ENCODE measurements around the gene SLC5A10. TPM values are rescaled to one million over a fixed set of nuclear protein-coding genes. Genes with fewer than 3 reads are reported as not detected.
"Not testable (repeated sequence)": the region's sequence is repeated elsewhere in the genome, so short reads cannot be mapped to it uniquely, and the experiment has no call there.

SLC5A10 gene
- total RNA-seq, 1 experiment from 2014 or later, result not detected

DNA sequence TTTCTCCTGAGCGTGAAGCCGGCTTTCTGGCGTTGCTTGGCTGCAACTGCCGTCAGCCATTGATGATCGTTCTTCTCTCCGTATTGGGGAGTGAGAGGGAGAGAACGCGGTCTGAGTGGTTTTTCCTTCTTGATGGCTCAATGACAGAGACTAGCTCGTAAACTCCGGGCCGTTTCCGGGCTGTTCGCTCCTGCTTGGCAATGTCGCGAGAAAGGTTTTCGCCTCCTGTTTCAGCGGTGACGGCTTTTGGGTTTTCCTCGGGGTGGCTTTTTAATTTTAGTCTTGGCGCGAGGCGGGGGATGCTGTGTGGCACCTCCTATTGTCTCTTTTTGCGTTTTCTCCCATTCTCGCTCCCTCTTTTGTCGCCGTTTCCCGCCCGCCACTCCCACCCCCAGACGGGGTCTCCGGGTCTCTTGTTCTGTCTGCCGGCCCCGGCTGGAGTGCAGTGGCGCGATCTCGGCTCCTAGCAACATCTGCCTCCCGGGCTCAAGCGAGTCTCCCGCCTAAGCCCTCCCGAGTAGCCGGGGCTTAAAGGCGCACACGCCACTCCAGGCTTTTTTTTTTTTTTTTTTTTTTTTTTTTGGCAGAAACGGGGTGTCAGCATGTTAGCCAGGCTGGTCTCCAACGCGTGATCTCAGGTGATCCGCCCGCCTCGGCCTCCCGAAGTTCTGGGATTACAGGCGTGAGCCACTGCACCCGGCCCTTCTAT, 110.2 kb downstream of the SLC5A10 start:
- peak in 1 of 2 experiments; percentile 98 for DNase-seq
- H3K36me3 ChIP-seq; H3K4me3 ChIP-seq; H3K27me3 ChIP-seq; H3K9me3 ChIP-seq (replicated peaks); H3K4me1 ChIP-seq; H3K27ac ChIP-seq: not testable (repeated sequence)

DNA sequence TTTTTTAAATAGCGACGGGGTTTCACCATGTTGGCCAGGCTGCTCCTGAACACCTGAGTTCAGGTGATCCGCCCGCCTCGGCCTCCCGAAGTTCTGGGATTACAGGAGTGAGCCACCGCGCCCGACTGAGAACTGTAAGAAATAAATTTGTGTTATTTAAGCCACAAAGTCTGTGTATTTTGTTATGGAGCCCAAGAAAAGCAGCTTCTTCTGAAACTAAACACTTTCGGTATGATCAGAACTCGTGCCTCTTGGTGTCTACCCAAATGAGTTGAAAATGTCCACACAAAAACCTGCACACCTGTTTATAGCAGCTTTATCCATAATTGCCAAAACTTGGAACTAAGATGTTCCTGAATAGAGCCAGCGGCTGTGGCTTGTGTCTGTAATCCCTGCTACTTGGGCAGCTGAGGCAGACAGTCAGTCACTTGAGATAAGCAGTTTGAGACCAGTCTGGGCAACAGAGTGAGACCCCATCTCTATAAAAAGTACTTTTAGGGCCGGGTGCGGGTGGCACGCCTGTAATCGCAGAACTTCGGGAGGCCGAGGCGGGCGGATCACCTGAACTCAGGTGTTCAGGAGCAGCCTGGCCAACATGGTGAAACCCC, 110.9 kb downstream of the SLC5A10 start:
- H3K9me3 ChIP-seq (replicated peaks); H3K27me3 ChIP-seq; H3K4me3 ChIP-seq; H3K27ac ChIP-seq; H3K4me1 ChIP-seq; DNase-seq; H3K36me3 ChIP-seq: not testable (repeated sequence)

DNA sequence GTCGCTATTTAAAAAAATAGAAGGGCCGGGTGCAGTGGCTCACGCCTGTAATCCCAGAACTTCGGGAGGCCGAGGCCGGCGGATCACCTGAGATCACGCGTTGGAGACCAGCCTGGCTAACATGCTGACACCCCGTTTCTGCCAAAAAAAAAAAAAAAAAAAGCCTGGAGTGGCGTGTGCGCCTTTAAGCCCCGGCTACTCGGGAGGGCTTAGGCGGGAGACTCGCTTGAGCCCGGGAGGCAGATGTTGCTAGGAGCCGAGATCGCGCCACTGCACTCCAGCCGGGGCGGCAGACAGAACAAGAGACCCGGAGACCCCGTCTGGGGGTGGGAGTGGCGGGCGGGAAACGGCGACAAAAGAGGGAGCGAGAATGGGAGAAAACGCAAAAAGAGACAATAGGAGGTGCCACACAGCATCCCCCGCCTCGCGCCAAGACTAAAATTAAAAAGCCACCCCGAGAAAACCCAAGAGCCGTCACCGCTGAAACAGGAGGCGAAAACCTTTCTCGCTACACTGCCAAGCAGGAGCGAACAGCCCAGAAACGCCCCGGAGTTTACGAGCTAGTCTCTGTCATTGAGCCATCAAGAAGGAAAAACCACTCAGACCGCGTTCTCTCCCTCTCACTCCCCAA, 111.5 kb downstream of the SLC5A10 start:
- not testable (repeated sequence) for H3K36me3 ChIP-seq; H3K9me3 ChIP-seq (replicated peaks); H3K27me3 ChIP-seq; H3K27ac ChIP-seq; H3K4me1 ChIP-seq; H3K4me3 ChIP-seq
- DNase-seq, result peak in 1 of 2 experiments; percentile 99

DNA sequence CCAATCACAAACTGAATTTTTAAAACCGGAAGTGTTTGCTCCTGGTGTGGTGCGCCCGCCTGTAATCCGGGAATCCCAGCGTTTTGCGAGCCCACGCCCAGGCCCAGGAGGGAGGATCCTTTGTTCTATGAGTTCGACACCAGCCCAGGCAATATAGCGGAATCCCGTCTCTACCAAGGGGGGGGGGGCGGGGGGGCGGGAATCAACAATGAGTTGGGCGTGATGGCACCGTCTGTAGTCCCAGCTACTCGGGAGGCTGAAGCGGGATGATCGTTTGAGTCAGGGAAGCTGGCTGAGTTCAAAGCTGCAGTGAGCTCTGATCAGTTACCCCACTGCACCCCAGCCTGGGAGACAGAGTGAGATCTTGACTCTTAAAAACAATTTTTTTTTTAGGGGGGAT, 112.4 kb downstream of the SLC5A10 start:
- DNase-seq; H3K36me3 ChIP-seq; H3K27me3 ChIP-seq; H3K27ac ChIP-seq; H3K4me3 ChIP-seq; H3K9me3 ChIP-seq (replicated peaks); H3K4me1 ChIP-seq: not testable (repeated sequence)

DNA sequence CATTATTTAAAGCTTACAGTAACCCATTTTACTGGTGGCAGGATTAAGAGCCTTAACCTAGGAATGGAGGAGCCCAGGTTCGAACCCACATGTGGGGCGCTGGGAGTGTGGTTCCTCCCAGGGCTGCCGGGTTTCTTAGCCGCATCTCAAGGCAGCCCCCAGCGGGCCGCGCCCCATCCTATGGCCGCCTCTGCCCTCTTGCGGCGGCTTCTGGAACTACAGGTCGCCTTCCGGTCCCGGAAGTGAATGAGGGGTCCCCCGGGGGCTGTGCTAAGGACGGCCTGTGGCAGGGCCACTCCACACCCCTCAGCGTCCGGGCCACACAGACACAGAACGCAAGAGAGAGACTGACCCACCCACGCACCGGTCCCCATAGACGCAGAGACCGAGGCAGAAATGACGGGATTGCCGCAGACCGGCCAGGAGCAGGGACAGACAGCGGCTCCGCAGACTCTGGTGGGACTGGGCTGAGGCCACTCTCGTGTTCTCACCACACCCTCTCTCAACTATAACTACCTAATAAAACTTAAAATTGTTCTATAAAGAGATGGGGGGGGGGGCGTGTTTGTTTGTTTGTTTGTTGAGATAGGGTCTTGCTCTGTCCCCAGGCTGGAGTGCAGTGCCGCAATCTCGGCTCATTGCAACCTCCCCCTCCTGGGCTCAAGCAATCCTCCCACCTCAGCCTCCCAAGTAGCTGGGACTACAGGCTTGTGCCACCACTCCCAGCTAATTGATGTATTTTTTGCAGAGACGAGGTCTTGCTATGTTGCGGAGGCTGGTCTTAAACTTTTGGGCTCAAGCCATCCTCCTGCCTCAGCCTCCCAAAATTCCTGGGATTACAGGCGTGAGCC, 118.6 kb downstream of the SLC5A10 start:
- H3K9me3 ChIP-seq (replicated peaks); H3K27ac ChIP-seq; DNase-seq; H3K27me3 ChIP-seq; H3K4me3 ChIP-seq; H3K36me3 ChIP-seq; H3K4me1 ChIP-seq: not testable (repeated sequence)

Other genes with a start within 250 kb of the SLC5A10 start
- 0.15 and 0.20 TPM in 2 replicates for gene FBXW10, start 208.1 kb upstream of the SLC5A10 start, total RNA-seq (2014; rRNA removed; shearing (Covaris generic))
- gene TVP23B, start 171.0 kb upstream of the SLC5A10 start, total RNA-seq (2014; rRNA removed; shearing (Covaris generic)), result 82.2 and 97.5 TPM in 2 replicates
- gene PRPSAP2, start 94.0 kb upstream of the SLC5A10 start, total RNA-seq (2014; rRNA removed; shearing (Covaris generic)), result 184 and 187 TPM in 2 replicates
- gene FAM83G, start 52.6 kb downstream of the SLC5A10 start, total RNA-seq (2014; rRNA removed; shearing (Covaris generic)), result 2.1 TPM in 2 replicates
- 0.63 and 0.69 TPM in 2 replicates for gene GRAP, start 94.8 kb downstream of the SLC5A10 start, total RNA-seq (2014; rRNA removed; shearing (Covaris generic))
- gene GRAPL, start 175.4 kb downstream of the SLC5A10 start, total RNA-seq (2014; rRNA removed; shearing (Covaris generic)), result 0.40 and 0.48 TPM in 2 replicates